ENCODE results near the gene SURF4. TPM values are rescaled to one million over a fixed set of nuclear protein-coding genes. Genes with fewer than 3 reads are reported as not detected.

The SURF4 gene
- total RNA-seq, 2 donors from 2014 or later, result 185 to 204 TPM

- no peak overlapping the region for H3K4me3 ChIP-seq
- no peak overlapping the region for H3K27ac ChIP-seq
- no peak for DNase-seq (ENCODE audit: low spot score)
- TF ChIP-seq CTCF (IDR thresholded peaks at IDR 0.05) (no peak), POLR2A (IDR thresholded peaks at IDR 0.05) (no peak), POLR2AphosphoS5 (IDR thresholded peaks at IDR 0.05) (no peak)
- H3K27me3 ChIP-seq (replicated peaks; ENCODE audit: insufficient read depth), result no peaks in the 10 kb centered on the region
- intact Hi-C loops (cut with DNase I), result loop anchor here (10.0 kb wide), 1 partner anchor 425 kb away; the partner anchor contains the start of gene TSC1
- H3K9me3 ChIP-seq, result no peaks in the 10 kb centered on the region
- 80% methylated on average over 7 of the region's 7 CpGs for WGBS
- no peaks in the 10 kb centered on the region for H3K36me3 ChIP-seq
- peaks cover 31% of the 10 kb centered on the region for H3K4me1 ChIP-seq (replicated peaks)
These were observed 5.9 kb downstream of the SURF4 start for GRCh38 chr9:133369933-133370332.

- TF ChIP-seq POLR2A (IDR thresholded peaks at IDR 0.05), result no peak
- no peak for TF ChIP-seq POLR2AphosphoS5 (IDR thresholded peaks at IDR 0.05)
- no peak for TF ChIP-seq CTCF (IDR thresholded peaks at IDR 0.05)
- 78% methylated on average over 6 of the region's 6 CpGs for WGBS
- no peaks in the 10 kb centered on the region for H3K27me3 ChIP-seq (replicated peaks; ENCODE audit: insufficient read depth)
- intact Hi-C loops (cut with DNase I), result no loop called here
- H3K9me3 ChIP-seq, result no peaks in the 10 kb centered on the region
- H3K4me1 ChIP-seq (replicated peaks), result peaks cover 33% of the 10 kb centered on the region
- no peak for DNase-seq (ENCODE audit: low spot score)
- H3K27ac ChIP-seq, result no peak overlapping the region
- no peak overlapping the region for H3K4me3 ChIP-seq
- H3K36me3 ChIP-seq, result no peaks in the 10 kb centered on the region
These were observed 6.4 kb downstream of the SURF4 start for GRCh38 chr9:133369422-133369821.

GRCh38 chr9:133368249-133368881 is 7.5 kb downstream of the SURF4 start:
- no peak for DNase-seq (ENCODE audit: low spot score)
- Histone ChIP-seq H3K4me3 (no peak overlapping the region), H3K27me3 (replicated peaks; ENCODE audit: insufficient read depth) (no peaks in the 10 kb centered on the region), H3K36me3 (no peaks in the 10 kb centered on the region), H3K27ac (no peak overlapping the region), H3K9me3 (no peaks in the 10 kb centered on the region), H3K4me1 (replicated peaks) (peaks cover 33% of the 10 kb centered on the region)
- TF ChIP-seq POLR2A (IDR thresholded peaks at IDR 0.05), result no peak
- peak; percentile 18 for TF ChIP-seq POLR2AphosphoS5 (IDR thresholded peaks at IDR 0.05)
- intact Hi-C loops (cut with DNase I), result no loop called here
- 36% methylated on average over 18 of the region's 18 CpGs for WGBS

- 85% methylated on average over 10 of the region's 10 CpGs for WGBS
- TF ChIP-seq CTCF (IDR thresholded peaks at IDR 0.05) (no peak), POLR2A (IDR thresholded peaks at IDR 0.05) (no peak), POLR2AphosphoS5 (IDR thresholded peaks at IDR 0.05) (no peak)
- no peaks in the 10 kb centered on the region for H3K9me3 ChIP-seq
- H3K36me3 ChIP-seq, result no peaks in the 10 kb centered on the region
- H3K4me3 ChIP-seq, result no peak overlapping the region
- H3K4me1 ChIP-seq (replicated peaks), result peaks cover 33% of the 10 kb centered on the region
- no peaks in the 10 kb centered on the region for H3K27me3 ChIP-seq (replicated peaks; ENCODE audit: insufficient read depth)
- no peak for DNase-seq (ENCODE audit: low spot score)
- intact Hi-C loops (cut with DNase I), result no loop called here
- no peak overlapping the region for H3K27ac ChIP-seq
These were observed 8.1 kb downstream of the SURF4 start for GRCh38 chr9:133367778-133368177.

- Histone ChIP-seq H3K27me3 (replicated peaks; ENCODE audit: insufficient read depth) (no peaks in the 10 kb centered on the region), H3K36me3 (no peaks in the 10 kb centered on the region), H3K27ac (no peak overlapping the region), H3K4me3 (no peak overlapping the region), H3K4me1 (replicated peaks) (peaks cover 36% of the 10 kb centered on the region), H3K9me3 (no peaks in the 10 kb centered on the region)
- WGBS, result 94% methylated on average over 22 of the region's 22 CpGs
- no peak for DNase-seq (ENCODE audit: low spot score)
- intact Hi-C loops (cut with DNase I), result no loop called here
- no peak for TF ChIP-seq POLR2A (IDR thresholded peaks at IDR 0.05)
These were observed 8.6 kb downstream of the SURF4 start for GRCh38 chr9:133367221-133367620.

- no peak for TF ChIP-seq POLR2AphosphoS5 (IDR thresholded peaks at IDR 0.05)
- TF ChIP-seq CTCF (IDR thresholded peaks at IDR 0.05), result no peak
- no peaks in the 10 kb centered on the region for H3K9me3 ChIP-seq
- peaks cover 29% of the 10 kb centered on the region for H3K4me1 ChIP-seq (replicated peaks)
- intact Hi-C loops (cut with DNase I), result no loop called here
- H3K27ac ChIP-seq, result no peak overlapping the region
- WGBS, result 93% methylated on average over 11 of the region's 11 CpGs
- H3K4me3 ChIP-seq, result no peak overlapping the region
- H3K27me3 ChIP-seq (replicated peaks; ENCODE audit: insufficient read depth), result no peaks in the 10 kb centered on the region
- no peak for DNase-seq (ENCODE audit: low spot score)
- H3K36me3 ChIP-seq, result no peaks in the 10 kb centered on the region
These were observed 9.4 kb downstream of the SURF4 start for GRCh38 chr9:133366435-133366834.

All from prostate gland (tissue), 2 donors.